ENCODE data around the gene KIF26B. TPM values are rescaled to one million over a fixed set of nuclear protein-coding genes. Genes with fewer than 3 reads are reported as not detected.

The KIF26B gene
- total RNA-seq, 2 experiments from 2014 or later, result not detected

- no peaks in the 10 kb centered on the region for H3K9me2 ChIP-seq (ENCODE audit: insufficient read depth, low read length)
- H3K4me2 ChIP-seq (ENCODE audit: low read length), result no peak overlapping the region
- no peak for TF ChIP-seq CTCF (conservative IDR thresholded peaks at IDR 0.05; ENCODE audit: low read length)
- TF ChIP-seq EZH2phosphoT487 (IDR thresholded peaks at IDR 0.05; ENCODE audit: borderline replicate concordance, low read depth, low read length), result no peak
- no TSS peak for BruUV-seq (replicated peaks)
- H3K79me2 ChIP-seq (ENCODE audit: insufficient read depth, low read depth, low read length), result no peaks in the 10 kb centered on the region
- peaks cover 8% of the 10 kb centered on the region for H3K4me1 ChIP-seq (ENCODE audit: insufficient read depth, low read length, poor library complexity, severe bottlenecking)
- H3K4me3 ChIP-seq (ENCODE audit: low read depth, low read length, poor library complexity, severe bottlenecking), result no peak overlapping the region
- no peak for DNase-seq (ENCODE audit: low spot score)
- no peaks in the 10 kb centered on the region for H4K20me1 ChIP-seq (ENCODE audit: insufficient read depth, low read length)
- ChIA-PET CTCF (ENCODE audit: unreplicated experiment) (no interaction called here), POLR2A (interaction anchor here (0.6 to 0.8 kb wide), 3 partner anchors 34 to 46 kb away, joined by 3 to 4 read pairs (median 3); no protein-coding TSS in a partner anchor)
- H3K9me3 ChIP-seq (ENCODE audit: low read length), result no peaks in the 10 kb centered on the region
- H2AFZ ChIP-seq (ENCODE audit: low read length), result no peak overlapping the region
- intact Hi-C loops (cut with micrococcal nuclease; ENCODE audit: unreplicated experiment), result loop anchor here (10.0 kb wide), 1 partner anchor 303 kb away; no protein-coding TSS in a partner anchor
- no peaks in the 10 kb centered on the region for H3K36me3 ChIP-seq (ENCODE audit: insufficient read depth, low read length)
- H3K27ac ChIP-seq (ENCODE audit: low read depth, low read length, poor library complexity, severe bottlenecking), result no peak overlapping the region
Measured at GRCh38 chr1:245701631-245702030, 546.8 kb downstream of the KIF26B start.

GRCh38 chr1:245702346-245702745 lies 547.6 kb downstream of the KIF26B start:
- H4K20me1 ChIP-seq (ENCODE audit: insufficient read depth, low read length), result no peaks in the 10 kb centered on the region
- no peak overlapping the region for H3K4me3 ChIP-seq (ENCODE audit: low read depth, low read length, poor library complexity, severe bottlenecking)
- intact Hi-C loops (cut with micrococcal nuclease; ENCODE audit: unreplicated experiment), result loop anchor here (10.0 kb wide), 1 partner anchor 302 kb away; no protein-coding TSS in a partner anchor
- DNase-seq (ENCODE audit: low spot score), result no peak
- POLR2A ChIA-PET, result no interaction called here
- CTCF ChIA-PET (ENCODE audit: unreplicated experiment), result no interaction called here
- H3K79me2 ChIP-seq (ENCODE audit: insufficient read depth, low read depth, low read length), result no peaks in the 10 kb centered on the region
- H3K9me3 ChIP-seq (ENCODE audit: low read length), result no peaks in the 10 kb centered on the region
- TF ChIP-seq CTCF (conservative IDR thresholded peaks at IDR 0.05; ENCODE audit: low read length) (no peak), EZH2phosphoT487 (IDR thresholded peaks at IDR 0.05; ENCODE audit: borderline replicate concordance, low read depth, low read length) (no peak)
- H3K36me3 ChIP-seq (ENCODE audit: insufficient read depth, low read length), result no peaks in the 10 kb centered on the region
- BruUV-seq (replicated peaks), result no TSS peak
- H3K27ac ChIP-seq (ENCODE audit: low read depth, low read length, poor library complexity, severe bottlenecking), result no peak overlapping the region
- no peak overlapping the region for H2AFZ ChIP-seq (ENCODE audit: low read length)
- peaks cover 8% of the 10 kb centered on the region for H3K4me1 ChIP-seq (ENCODE audit: insufficient read depth, low read length, poor library complexity, severe bottlenecking)
- H3K9me2 ChIP-seq (ENCODE audit: insufficient read depth, low read length), result no peaks in the 10 kb centered on the region
- H3K4me2 ChIP-seq (ENCODE audit: low read length), result no peak overlapping the region

GRCh38 chr1:245704341-245704740 lies 549.6 kb downstream of the KIF26B start:
- no peak for DNase-seq (ENCODE audit: low spot score)
- no peaks in the 10 kb centered on the region for H4K20me1 ChIP-seq (ENCODE audit: insufficient read depth, low read length)
- H3K4me2 ChIP-seq (ENCODE audit: low read length), result no peak overlapping the region
- CTCF ChIA-PET (ENCODE audit: unreplicated experiment), result no interaction called here
- H3K4me1 ChIP-seq (ENCODE audit: insufficient read depth, low read length, poor library complexity, severe bottlenecking), result peaks cover under 1% of the 10 kb centered on the region
- intact Hi-C loops (cut with micrococcal nuclease; ENCODE audit: unreplicated experiment), result loop anchor here (10.0 kb wide), 1 partner anchor 300 kb away; no protein-coding TSS in a partner anchor
- POLR2A ChIA-PET, result interaction anchor here (0.6 kb wide), 1 partner anchor 147 kb away, joined by 3 read pairs; no protein-coding TSS in a partner anchor
- H3K27ac ChIP-seq (ENCODE audit: low read depth, low read length, poor library complexity, severe bottlenecking), result no peak overlapping the region
- no peaks in the 10 kb centered on the region for H3K9me3 ChIP-seq (ENCODE audit: low read length)
- H2AFZ ChIP-seq (ENCODE audit: low read length), result no peak overlapping the region
- no peaks in the 10 kb centered on the region for H3K79me2 ChIP-seq (ENCODE audit: insufficient read depth, low read depth, low read length)
- TF ChIP-seq EZH2phosphoT487 (IDR thresholded peaks at IDR 0.05; ENCODE audit: borderline replicate concordance, low read depth, low read length) (no peak), CTCF (conservative IDR thresholded peaks at IDR 0.05; ENCODE audit: low read length) (no peak)
- H3K36me3 ChIP-seq (ENCODE audit: insufficient read depth, low read length), result no peaks in the 10 kb centered on the region
- H3K4me3 ChIP-seq (ENCODE audit: low read depth, low read length, poor library complexity, severe bottlenecking), result no peak overlapping the region
- no peaks in the 10 kb centered on the region for H3K9me2 ChIP-seq (ENCODE audit: insufficient read depth, low read length)
- BruUV-seq (replicated peaks), result no TSS peak

Measured in OCI-LY7 (cell line).